Left lung (tissue), 14 donors: ENCODE data around the gene TAL2. TPM values are rescaled to one million over a fixed set of nuclear protein-coding genes. Genes with fewer than 3 reads are reported as not detected.

Experiments
- ATAC-seq: fragments of 200-7000 bp; cut with Tn5 transposase; one replicate; pipeline ENCODE4 v1.9.1; 2020; ENCODE audit warnings: moderate library complexity
- DNase-seq, 4 donors: peaks; one replicate each; pipeline ENCODE4 v3.0.0-alpha.2; 2013 to 2020
- H3K27ac ChIP-seq, 2 donors: fragments of 200-600 bp; sonication (generic) in 1 of 2; one replicate each; pipeline versions ENCODE4 v1.5.0 to v1.8.0; 2020 to 2021
- H3K27me3 ChIP-seq, 2 donors: fragments of 200-600 bp; sonication (generic) in 1 of 2; one replicate each; pipeline versions ENCODE4 v1.5.0 to v1.8.0; 2020 to 2021
- H3K36me3 ChIP-seq, 2 donors: fragments of 200-600 bp; sonication (generic) in 1 of 2; one replicate each; pipeline versions ENCODE4 v1.5.0 to v1.8.0; 2020 to 2021
- H3K4me1 ChIP-seq, 2 donors: fragments of 200-600 bp; one replicate each; pipeline ENCODE4 v1.8.0; 2021
- H3K4me3 ChIP-seq, 2 donors: fragments of 200-600 bp; sonication (generic) in 1 of 2; one replicate each; pipeline versions ENCODE4 v1.5.0 to v1.8.0; 2020 to 2021; ENCODE audit warnings: mild to moderate bottlenecking in 1 of 2
- H3K9me3 ChIP-seq, 2 donors: fragments of 200-600 bp; sonication (generic) in 1 of 2; one replicate each; pipeline versions ENCODE4 v1.5.0 to v1.8.0; 2020 to 2021
- intact Hi-C, 2 donors: fragments of 100-400 bp; cut with DNase I; formaldehyde crosslinking; loops; one replicate each; pipeline versions ENCODE4 v1.11.2 to v1.14.2; 2022
- long read RNA-seq, 12 donors: library from polyadenylated mRNA in 2 of 12; unstranded in 2 of 12; transcript quantifications; one replicate each; pipeline ENCODE4 v2.0.0 and lab custom pipeline, GENCODE V29; 2019 to 2026
- polyA plus RNA-seq, 6 donors: library from polyadenylated mRNA; unstranded; fragments of 120-200 nt; gene quantifications; one replicate each; pipeline ENCODE4 v1.2.1, GENCODE V29; 2013; ENCODE audit not compliant: insufficient read length in 6 of 6
- total RNA-seq, 2 donors: library from RNA; stranded (reverse); fragmentation: NEBNext Ultra II Directional; extraction: Animal tissue kit (Norgen Biotek cat#: 25700); gene quantifications; one replicate each; pipeline ENCODE4 v1.2.1, GENCODE V29; 2021
- TF ChIP-seq, protein P1 (sequence below), 2 donors: fragments of 200-600 bp; sonication (generic) in 1 of 2; IDR thresholded peaks; one replicate each; pipeline versions ENCODE4 v1.5.0 to v1.8.0; 2021; ENCODE audit warnings: antibody characterized with exemption in 2 of 2
- donor health status: DM: no; HTN: yes; CAD: no.
- donor health status: DM: no; HTN: no; CAD: no.

TAL2 gene
- total RNA-seq (under 1 TPM in 1 of 2 donors, not detected in 1; 0.41 TPM), polyA plus RNA-seq (1 to 10 TPM in 1 of 6 donors, under 1 TPM in 4, not detected in 1; 0.60 to 1.0 (median 0.79) TPM)
- long read RNA-seq, donor 1, partial matches to known transcripts = 0 of 1 reads
- long read RNA-seq, donor 1, other reads (novel, unspliced or antisense) = 0 of 1 reads
- long read RNA-seq, donor 2 = 0 reads
- long read RNA-seq, donor 3 = 0 reads
- long read RNA-seq, donor 4 = 0 reads
- long read RNA-seq, donor 5 = 0 reads
- long read RNA-seq, donor 6 = 0 reads
- long read RNA-seq, donor 7 = 0 reads
- long read RNA-seq, donor 8 = 0 reads
- long read RNA-seq, donor 9 = 0 reads
- long read RNA-seq, donor 10 = 0 reads
- long read RNA-seq, donor 11 = 0 reads
- long read RNA-seq, donor 12 = 0 reads

DNA sequence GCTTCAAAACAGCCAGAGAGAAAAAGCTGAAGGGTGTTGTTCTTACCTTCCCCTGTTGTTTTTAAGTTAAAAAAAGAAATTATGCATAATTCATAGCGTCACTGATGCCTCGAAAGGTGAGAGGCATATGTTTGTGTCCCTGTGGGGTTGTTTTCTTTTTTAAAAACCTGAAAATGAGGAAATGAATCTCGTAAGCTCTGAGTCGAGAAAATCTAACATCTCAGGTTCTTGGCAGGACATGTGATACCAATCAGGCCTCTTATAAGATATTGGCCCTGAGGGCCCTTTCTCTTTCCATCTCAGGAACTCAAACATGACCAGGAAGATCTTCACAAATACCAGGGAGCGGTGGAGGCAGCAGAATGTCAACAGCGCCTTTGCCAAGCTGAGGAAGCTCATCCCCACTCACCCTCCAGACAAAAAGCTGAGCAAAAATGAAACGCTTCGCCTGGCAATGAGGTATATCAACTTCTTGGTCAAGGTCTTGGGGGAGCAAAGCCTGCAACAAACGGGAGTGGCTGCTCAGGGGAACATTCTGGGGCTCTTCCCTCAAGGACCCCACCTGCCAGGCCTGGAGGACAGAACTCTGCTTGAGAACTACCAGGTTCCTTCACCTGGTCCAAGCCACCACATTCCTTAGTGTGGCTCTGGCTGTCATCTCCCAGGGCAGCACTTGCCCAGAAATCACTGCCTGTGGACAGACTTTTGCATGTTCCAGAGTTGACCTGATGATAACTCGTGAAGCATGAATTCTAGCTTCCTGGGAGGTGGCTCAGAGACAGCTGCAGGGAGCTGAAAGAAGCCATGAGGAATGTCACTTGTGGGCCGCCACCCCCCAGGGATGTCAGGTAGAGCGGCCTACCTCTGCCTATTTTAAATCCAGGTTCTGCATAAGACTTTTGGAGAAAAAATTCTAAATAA is at the start of gene TAL2:
Gene TAL2, plus strand, starts transcription at position 274 of the 921 bp plus-strand sequence. Its CDS starts 40 bp downstream, at position 314.
- Histone ChIP-seq H3K4me3 (no peak within 1 kb of the TSS), H3K27ac (no peak within 1 kb of the TSS), H3K9me3 (no peaks in the 10 kb centered on the region), H3K27me3 (peaks cover 0 to 16% of the 10 kb centered on the region in 2 donors), H3K36me3 (no peaks in the 10 kb centered on the region), H3K4me1 (no peaks in the 10 kb centered on the region)
- intact Hi-C loops = no loop called here
- TF ChIP-seq, protein P1, sequence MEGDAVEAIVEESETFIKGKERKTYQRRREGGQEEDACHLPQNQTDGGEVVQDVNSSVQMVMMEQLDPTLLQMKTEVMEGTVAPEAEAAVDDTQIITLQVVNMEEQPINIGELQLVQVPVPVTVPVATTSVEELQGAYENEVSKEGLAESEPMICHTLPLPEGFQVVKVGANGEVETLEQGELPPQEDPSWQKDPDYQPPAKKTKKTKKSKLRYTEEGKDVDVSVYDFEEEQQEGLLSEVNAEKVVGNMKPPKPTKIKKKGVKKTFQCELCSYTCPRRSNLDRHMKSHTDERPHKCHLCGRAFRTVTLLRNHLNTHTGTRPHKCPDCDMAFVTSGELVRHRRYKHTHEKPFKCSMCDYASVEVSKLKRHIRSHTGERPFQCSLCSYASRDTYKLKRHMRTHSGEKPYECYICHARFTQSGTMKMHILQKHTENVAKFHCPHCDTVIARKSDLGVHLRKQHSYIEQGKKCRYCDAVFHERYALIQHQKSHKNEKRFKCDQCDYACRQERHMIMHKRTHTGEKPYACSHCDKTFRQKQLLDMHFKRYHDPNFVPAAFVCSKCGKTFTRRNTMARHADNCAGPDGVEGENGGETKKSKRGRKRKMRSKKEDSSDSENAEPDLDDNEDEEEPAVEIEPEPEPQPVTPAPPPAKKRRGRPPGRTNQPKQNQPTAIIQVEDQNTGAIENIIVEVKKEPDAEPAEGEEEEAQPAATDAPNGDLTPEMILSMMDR (IDR thresholded peaks at IDR 0.05) = no peak
- no peak for DNase-seq
- no peak for ATAC-seq

DNA sequence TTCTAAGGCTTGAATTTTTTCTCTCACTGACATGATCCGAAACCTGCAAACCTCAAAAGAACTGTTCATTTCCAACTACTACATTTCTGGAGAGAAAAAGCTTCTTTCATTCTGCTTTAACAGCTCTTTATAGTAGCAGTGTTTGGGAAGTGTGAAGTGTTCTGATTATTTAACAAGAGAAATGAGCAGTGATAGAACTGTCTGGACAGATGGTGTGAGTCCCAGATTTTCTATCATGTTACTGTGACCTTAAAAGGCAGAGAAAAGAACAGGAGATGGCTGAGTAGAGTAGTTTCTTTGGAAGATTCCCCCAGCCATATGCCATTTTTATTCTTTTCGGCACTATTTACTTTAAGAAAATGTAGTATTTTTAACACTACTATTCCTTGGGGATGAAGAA is 41.3 kb upstream of the TAL2 start:
- Histone ChIP-seq H3K27me3 (no peaks in the 10 kb centered on the region), H3K27ac (no peak overlapping the region), H3K9me3 (peaks cover 0 to 3% of the 10 kb centered on the region in 2 donors), H3K4me1 (no peaks in the 10 kb centered on the region), H3K4me3 (no peak overlapping the region), H3K36me3 (peaks cover 0 to 4% of the 10 kb centered on the region in 2 donors)
- ATAC-seq = no peak
- intact Hi-C loops = no loop called here
- TF ChIP-seq, protein P1 (IDR thresholded peaks at IDR 0.05) = no peak
- no peak for DNase-seq

DNA sequence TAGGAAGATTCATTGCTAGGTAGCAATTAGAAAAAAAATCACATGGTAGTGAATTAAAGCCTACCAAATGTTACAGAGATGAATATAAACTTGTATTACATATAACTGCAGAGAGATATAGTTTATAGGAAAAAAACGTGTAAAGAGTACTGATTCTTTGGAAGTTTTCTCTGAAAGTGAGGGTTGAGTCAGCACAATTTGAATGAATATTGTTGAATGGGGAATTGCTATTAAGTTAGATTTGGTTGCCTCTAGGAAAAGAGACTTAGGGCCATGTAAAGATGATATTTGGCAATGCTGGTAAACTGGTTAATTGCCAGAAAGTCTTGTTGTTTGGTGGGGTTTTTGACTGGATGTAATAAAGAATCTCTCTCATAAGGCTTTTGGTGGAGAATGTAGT is 37.2 kb upstream of the TAL2 start:
- H3K27me3 ChIP-seq = no peaks in the 10 kb centered on the region
- no peak overlapping the region for H3K4me3 ChIP-seq
- intact Hi-C loops = no loop called here
- ATAC-seq (no peak), DNase-seq (no peak)
- no peak overlapping the region for H3K27ac ChIP-seq
- H3K4me1 ChIP-seq = no peaks in the 10 kb centered on the region
- TF ChIP-seq, protein P1 (IDR thresholded peaks at IDR 0.05) = no peak
- H3K9me3 ChIP-seq = peaks cover 0 to 3% of the 10 kb centered on the region in 2 donors
- H3K36me3 ChIP-seq = peaks cover 0 to 15% of the 10 kb centered on the region in 2 donors

DNA sequence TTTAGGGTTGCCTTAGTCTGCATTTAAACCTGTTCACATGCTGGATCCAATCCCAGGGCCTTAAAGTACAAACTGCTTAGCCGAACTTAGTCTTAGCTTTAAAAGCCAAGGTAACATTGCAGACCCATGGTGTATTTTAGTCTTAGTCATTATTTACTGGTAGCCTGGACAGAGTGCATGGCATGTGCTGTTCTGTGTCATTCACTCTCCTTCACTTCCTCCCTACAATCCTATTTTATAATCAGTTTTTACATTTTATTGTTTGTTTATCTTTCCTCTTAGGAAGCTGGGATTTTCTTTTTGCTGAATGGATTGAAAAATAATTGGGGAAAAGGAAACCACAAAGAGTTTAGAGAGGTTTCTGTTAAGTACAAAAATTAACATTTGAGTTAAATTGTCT is 29.4 kb upstream of the TAL2 start:
- TF ChIP-seq, protein P1 (IDR thresholded peaks at IDR 0.05) = no peak
- intact Hi-C loops = no loop called here

DNA sequence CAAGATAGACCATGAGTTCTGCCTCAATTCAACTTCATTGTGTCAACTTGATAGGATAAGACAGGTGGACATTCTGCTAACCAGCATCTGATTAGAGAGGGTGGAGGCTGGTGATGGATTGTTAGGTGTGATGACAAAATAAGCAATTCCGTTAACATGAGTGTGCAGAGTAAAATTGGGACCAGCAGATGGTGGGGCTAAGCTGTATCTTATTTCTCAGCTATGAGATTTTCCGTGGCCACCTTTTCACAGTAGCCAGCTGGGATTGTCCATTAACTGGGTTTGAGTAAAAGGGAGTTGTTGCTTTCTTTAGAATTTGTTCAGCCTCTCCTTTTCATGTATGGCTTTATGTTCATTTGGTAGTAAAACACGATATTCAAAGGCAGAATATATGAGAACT is 28.8 kb upstream of the TAL2 start:
- no peaks in the 10 kb centered on the region for H3K27me3 ChIP-seq
- intact Hi-C loops = no loop called here
- H3K4me3 ChIP-seq = no peak overlapping the region
- no peaks in the 10 kb centered on the region for H3K9me3 ChIP-seq
- ATAC-seq (no peak), DNase-seq (no peak)
- peaks cover 0 to 30% of the 10 kb centered on the region in 2 donors for H3K36me3 ChIP-seq
- TF ChIP-seq, protein P1 (IDR thresholded peaks at IDR 0.05) = no peak
- H3K4me1 ChIP-seq = no peaks in the 10 kb centered on the region
- H3K27ac ChIP-seq = no peak overlapping the region

More for the DNA sequence above, 29.4 kb upstream of the TAL2 start:
- no peak for DNase-seq
- no peak overlapping the region for H3K27ac ChIP-seq
- no peaks in the 10 kb centered on the region for H3K4me1 ChIP-seq
- no peaks in the 10 kb centered on the region for H3K9me3 ChIP-seq
- ATAC-seq = no peak
- no peaks in the 10 kb centered on the region for H3K27me3 ChIP-seq
- H3K36me3 ChIP-seq = peaks cover 0 to 28% of the 10 kb centered on the region in 2 donors
- H3K4me3 ChIP-seq = no peak overlapping the region
